ENCODE measurements around the gene TRPM8.

TRPM8 gene

DNA sequence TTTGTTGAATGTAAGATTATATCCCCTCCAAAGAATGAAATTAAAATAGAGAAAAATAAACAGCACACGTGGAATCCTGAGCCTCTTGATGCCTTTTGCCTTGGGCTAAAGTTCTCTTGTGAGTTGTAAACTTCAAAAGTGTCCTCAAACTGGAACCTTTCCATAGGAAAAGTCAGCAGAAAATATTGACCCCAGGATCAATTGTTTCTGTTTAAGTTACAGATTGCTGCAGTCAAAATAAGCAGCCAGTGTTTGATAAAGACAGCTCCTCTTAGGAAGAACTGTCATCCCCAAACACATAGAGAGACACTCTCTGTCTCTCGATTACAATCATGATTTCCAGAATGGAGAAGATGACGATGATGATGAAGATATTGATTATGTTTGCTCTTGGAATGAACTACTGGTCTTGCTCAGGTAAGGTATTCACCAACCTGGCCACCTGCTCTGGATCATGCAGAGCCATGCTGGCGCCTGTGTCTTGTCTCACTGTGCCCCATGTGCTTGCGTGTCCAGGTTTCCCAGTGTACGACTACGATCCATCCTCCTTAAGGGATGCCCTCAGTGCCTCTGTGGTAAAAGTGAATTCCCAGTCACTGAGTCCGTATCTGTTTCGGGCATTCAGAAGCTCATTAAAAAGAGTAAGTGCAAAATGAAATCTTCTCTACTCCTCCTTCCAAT is 133.4 kb downstream of the TRPM8 start, which contains the start of gene SPP2:
SPP2 (plus strand) TSS at position 248 of the 681 bp plus-strand sequence; CDS start at position 333, 85 bp downstream.
- no peak for DNase-seq

DNA sequence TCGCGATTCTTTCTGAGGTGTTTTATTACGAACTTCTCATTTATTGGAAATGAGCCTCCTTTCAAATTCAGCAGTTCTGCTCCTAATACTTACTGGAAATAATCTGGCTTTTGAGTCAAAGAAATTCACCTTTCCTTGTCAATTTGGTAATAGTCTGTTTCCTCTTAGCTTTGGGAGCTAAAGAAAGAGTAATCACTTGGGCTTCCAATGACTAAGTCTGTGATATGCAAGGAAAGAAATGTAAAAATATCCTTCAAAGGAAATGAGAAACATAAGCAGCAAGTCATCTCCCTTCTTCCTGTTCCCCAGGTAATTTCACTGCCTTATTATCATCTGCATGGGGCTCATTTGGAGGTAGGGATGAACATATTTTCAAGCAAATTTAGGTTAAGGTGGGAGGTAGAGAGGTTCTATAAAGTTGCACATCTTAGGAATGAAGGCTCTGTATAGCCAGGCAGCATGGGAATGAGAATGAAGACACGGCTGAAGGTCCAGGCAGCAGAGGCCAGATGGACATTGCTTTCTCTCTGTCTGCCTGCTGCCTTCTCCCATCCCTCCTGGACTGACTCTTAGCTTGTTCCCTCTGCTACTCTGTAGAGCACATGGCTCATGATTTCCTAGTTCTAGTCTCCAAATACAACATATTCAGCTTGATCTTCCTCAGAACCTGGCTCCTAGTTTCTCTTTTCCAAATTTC is 134.3 kb downstream of the TRPM8 start:
- no peak for DNase-seq

DNA sequence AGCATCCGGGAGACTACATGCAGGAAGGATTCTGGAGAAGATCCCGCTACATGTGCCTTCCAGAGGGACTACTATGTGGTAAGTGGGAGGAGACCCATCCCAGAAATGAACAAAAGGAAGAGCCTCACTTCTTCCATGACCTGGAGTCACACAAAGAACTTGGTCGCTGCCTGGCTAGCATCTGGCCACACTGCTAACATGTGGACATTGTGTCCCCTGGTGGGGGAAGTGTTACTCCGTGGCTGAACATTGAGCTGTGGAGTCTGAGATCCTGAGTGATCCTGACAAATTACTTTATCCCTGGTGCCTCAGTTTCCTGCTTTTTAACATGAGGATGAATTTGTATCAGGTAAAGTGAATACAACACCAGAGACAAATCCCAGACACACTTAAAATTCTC is 141.7 kb downstream of the TRPM8 start:
- DNase-seq: no peak

DNA sequence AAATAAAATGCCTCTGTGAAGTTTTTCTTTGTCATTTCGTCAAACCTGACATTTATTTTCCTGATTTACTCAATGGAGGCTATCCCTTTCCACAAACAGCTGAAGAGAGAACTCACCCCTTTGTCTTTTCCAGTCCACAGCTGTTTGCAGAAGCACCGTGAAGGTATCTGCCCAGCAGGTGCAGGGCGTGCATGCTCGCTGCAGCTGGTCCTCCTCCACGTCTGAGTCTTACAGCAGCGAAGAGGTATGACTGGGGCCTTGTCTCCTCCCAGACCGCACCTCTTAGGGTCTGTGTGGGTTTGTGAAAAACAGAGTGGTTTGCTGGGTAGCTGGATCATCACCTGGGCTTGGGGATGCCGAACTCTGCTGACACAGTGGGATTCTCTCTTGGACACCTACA is 143.1 kb downstream of the TRPM8 start:
- DNase-seq: no peak

DNA sequence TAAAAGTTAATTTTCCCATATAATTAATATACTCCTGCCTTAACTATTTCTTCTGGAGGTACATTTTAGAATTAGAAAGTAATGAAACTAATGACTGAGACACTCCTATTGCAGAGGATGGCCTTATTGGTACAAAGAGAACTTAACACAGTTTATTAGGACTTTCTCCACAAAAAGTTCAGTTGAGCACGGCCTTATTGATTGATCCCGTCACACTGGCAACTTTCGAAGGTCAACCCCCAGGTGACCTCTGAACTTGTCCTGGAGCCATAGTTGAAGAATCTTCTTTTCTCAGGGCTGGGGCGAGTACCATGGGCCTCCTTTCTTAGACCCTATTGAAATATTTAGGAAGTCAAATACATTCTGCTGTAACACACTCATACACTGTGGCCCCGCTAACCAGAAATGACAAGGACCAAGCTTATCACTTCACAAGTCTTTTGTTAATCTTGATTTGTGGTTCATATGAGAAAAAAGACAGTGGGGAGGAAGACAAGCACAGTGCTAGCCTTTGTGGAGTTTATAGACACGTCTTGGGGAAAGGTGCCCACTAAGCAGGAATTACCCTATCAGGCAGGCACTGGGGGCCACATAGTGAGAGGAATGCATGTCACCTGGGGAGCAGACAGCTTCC is 144.6 kb downstream of the TRPM8 start:
- no peak for DNase-seq

DNA sequence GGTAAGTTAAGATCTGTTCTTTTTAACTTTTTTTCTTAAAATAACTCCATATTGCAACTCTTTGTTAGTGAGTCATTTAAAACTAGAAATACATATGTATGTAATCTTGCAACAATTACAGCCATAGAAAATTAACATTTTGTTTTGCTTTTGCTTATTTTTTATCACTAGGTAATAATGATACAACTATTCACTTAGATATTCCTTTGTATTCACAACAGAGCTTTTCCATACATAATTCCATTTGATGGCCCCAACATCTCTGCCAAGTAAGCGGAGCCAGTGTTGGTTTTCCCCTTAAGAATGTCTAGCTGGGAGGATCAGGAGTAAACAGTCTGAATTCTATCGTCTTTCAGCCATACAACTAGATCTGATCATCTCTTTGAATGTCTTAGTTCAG is 149.4 kb downstream of the TRPM8 start:
- no peak for DNase-seq

All from NCI-H1436 treated with DMSO at 0.1 percent for 48 hours (cell line).